GM12864 (cell line): ENCODE results near the gene PLCB4.

Experiments
- DNase-seq: peaks from one replicate; pipeline ENCODE4 v3.0.0-alpha.2; 2011; ENCODE audit warnings: low read depth
- H3K4me3 ChIP-seq: 2 replicates; pipeline ENCODE4 v1.5.1; 2011; ENCODE audit warnings: mild to moderate bottlenecking, low read depth, low read length, control low read depth
- TF ChIP-seq, protein P1 (sequence below): IDR thresholded peaks from 2 replicates; pipeline ENCODE4 v1.5.1; 2011; ENCODE audit warnings: low read depth, mild to moderate bottlenecking, moderate library complexity, low read length, control low read depth, inconsistent platforms; ENCODE audit errors: missing control alignments

PLCB4 gene

DNA sequence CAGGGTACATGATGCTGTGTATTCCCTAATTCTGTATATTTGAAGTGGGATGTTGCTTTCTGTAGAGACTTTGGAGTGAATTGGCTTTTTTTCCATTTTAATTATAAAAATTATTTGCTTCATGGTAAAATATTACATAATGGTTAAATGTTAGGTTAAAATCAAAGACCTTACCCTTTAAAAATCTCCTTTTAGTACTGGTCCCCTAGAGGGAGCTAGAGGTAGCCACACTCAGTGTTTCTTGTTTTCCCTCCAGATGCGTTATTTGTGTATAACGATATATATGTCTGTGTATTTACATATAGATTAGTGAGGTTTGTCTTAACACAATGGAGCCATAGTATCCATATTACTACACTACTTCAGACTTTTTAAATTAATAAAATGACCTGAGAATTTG lies 146.7 kb downstream of the PLCB4 start:
- TF ChIP-seq, protein P1, sequence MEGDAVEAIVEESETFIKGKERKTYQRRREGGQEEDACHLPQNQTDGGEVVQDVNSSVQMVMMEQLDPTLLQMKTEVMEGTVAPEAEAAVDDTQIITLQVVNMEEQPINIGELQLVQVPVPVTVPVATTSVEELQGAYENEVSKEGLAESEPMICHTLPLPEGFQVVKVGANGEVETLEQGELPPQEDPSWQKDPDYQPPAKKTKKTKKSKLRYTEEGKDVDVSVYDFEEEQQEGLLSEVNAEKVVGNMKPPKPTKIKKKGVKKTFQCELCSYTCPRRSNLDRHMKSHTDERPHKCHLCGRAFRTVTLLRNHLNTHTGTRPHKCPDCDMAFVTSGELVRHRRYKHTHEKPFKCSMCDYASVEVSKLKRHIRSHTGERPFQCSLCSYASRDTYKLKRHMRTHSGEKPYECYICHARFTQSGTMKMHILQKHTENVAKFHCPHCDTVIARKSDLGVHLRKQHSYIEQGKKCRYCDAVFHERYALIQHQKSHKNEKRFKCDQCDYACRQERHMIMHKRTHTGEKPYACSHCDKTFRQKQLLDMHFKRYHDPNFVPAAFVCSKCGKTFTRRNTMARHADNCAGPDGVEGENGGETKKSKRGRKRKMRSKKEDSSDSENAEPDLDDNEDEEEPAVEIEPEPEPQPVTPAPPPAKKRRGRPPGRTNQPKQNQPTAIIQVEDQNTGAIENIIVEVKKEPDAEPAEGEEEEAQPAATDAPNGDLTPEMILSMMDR = peak; percentile 58
- DNase-seq = no peak

DNA sequence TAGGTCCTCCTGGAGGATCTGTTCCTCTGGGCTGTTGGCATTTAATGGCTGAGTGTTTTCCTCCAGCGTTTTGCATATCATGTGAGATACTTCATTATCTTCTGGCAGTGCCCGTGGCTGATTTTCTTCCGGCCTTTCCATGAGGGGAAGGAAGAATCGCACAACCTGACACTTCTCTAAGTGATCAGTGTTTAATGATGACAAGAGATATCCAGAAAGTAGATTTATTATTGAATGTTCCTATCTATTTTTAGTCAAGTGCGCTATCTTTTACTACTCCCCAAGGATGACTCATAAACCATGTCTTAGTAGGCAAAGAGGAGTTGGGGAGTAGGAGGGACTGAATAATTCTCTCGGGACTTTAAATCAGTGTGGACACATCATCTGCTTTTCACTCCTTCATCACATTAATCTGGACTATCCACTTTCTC lies 149.7 kb downstream of the PLCB4 start:
- TF ChIP-seq, protein P1 = no peak

More for the DNA sequence above, 146.7 kb downstream of the PLCB4 start:
- H3K4me3 ChIP-seq = no peak overlapping the region

DNA sequence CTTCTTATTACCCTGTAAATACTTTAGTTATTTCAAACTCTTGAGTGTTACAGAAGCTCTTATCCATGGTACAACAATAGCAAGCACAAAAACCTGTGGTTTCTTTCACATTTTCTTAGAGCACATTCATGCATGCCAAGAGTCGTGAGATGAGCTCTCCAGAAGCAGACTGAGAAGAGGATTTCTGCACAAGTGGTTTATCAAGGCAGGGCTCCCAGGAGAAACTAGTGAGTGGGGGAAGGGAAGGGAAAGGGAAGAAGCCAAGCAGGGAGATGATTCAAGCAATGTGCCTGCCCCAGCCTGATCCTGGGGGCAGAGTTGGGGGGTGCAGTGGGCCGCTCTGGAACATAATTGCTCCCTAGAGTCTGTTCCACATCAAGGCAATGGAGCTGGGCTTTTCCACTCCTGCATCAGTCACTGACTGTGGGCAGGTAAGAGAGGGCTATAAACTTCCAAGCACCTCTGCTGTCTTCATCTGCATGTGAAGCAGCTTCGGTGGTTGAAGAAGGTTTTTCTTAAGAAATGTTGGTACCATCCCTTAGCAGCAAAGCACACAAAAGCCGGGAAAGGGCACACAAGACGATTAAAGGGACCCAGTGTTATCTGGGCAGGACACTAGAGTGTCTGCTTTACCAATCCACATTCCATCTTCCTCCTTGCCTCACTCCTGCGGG lies 152.1 kb downstream of the PLCB4 start:
- DNase-seq = no peak
- H3K4me3 ChIP-seq = no peak overlapping the region
- TF ChIP-seq, protein P1 = no peak

More for the DNA sequence above, 149.7 kb downstream of the PLCB4 start:
- no peak overlapping the region for H3K4me3 ChIP-seq
- no peak for DNase-seq

DNA sequence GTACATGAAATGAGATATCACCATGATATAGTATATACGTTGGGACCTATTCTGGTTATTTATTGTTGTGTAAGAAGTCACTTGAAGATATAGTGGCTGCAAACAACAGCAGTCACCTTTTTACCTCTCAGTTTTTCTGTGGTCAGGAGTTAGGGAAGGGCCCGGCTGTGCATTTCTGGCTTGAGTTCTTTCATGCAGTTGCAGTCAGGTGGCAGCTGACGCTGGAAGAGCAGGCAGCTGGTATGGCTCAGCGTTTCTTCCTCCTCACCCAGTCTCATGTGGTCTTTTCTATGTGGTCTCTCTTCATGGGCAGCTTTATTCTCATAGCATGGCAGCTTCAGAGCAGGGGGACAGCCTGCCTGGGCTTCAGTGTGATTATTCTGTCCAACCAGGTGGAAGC lies 154.4 kb downstream of the PLCB4 start:
- no peak for DNase-seq
- TF ChIP-seq, protein P1 = no peak
- H3K4me3 ChIP-seq = no peak overlapping the region

DNA sequence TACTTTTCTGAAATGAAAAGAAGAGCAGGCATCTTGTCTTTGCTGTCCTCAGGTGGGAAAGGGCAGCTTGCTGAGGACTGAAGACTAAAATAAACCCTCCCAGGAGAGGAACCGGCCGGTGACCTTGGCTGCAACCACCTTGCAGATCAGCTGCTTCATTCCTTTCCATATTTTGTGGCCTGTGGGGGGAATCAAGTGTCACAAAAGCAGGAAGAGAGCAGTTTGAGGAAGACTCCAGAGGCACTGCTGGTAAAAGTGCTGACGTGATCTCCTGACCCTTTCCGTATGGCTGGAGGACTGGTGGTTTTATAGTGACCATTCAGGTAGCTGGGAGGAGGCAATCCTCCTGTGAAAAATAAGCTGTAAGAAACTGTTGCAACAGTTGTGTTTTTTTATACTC lies 157.0 kb downstream of the PLCB4 start:
- H3K4me3 ChIP-seq = no peak overlapping the region
- no peak for DNase-seq
- TF ChIP-seq, protein P1 = no peak

DNA sequence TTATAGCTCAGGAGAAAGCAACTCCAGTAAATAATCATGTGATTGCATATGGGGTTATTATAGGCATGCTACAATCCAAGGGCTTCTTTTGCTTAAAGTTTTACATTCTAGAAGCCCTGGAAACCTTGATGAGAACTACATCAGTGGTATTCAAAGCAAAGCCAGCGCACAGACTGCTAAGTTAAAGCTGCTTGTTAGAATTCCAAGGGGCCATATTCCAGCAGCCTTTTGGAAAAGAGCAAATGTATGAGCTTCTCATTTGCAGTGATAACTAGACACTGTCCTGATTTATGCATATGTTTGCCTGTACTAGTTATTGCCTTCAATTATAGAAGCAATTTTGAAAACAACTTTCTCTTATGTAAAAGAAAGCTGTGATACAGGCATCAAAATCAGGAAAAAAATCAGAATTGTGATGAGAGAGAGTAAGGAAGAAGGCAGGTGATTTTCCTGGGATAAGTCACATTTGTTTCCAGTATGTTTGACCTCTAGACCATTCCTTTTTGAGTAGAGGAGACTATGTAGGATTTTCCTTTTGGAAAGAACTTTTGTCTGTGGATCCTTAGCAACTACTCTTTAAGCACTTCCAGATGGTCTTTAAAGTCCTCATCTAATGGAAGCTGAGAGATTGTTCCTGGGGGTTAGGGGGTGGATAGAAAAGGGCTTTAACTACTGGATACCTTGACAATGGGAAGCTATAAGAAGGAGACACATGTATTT lies 159.2 kb downstream of the PLCB4 start:
- H3K4me3 ChIP-seq = no peak overlapping the region
- DNase-seq = no peak
- TF ChIP-seq, protein P1 = no peak
